Testis (tissue), 2 donors: Measurements from ENCODE around the gene CACNB4.

Experiments
- POLR2A ChIP-seq: fragments of 450-650 bp; IDR thresholded peaks from one replicate; pipeline ENCODE4 v1.6.1; 2017; ENCODE audit warnings: antibody characterized with exemption, mild to moderate bottlenecking, moderate library complexity
- TF ChIP-seq, protein P1 (sequence below), 3 experiments: fragments of 450-650 bp in 2 of 3; fragments of 200-600 bp in 1 of 3; sonication (generic) in 1 of 3; IDR thresholded peaks; one replicate each; pipeline ENCODE4 v1.5.1; 2016 to 2019; ENCODE audit warnings: antibody characterized with exemption in 3 of 3, mild to moderate bottlenecking in 2 of 3, moderate library complexity in 1 of 3

GRCh38 chr2:151799886-151800292 is 299.0 kb downstream of the CACNB4 start:
- TF ChIP-seq, protein P1, sequence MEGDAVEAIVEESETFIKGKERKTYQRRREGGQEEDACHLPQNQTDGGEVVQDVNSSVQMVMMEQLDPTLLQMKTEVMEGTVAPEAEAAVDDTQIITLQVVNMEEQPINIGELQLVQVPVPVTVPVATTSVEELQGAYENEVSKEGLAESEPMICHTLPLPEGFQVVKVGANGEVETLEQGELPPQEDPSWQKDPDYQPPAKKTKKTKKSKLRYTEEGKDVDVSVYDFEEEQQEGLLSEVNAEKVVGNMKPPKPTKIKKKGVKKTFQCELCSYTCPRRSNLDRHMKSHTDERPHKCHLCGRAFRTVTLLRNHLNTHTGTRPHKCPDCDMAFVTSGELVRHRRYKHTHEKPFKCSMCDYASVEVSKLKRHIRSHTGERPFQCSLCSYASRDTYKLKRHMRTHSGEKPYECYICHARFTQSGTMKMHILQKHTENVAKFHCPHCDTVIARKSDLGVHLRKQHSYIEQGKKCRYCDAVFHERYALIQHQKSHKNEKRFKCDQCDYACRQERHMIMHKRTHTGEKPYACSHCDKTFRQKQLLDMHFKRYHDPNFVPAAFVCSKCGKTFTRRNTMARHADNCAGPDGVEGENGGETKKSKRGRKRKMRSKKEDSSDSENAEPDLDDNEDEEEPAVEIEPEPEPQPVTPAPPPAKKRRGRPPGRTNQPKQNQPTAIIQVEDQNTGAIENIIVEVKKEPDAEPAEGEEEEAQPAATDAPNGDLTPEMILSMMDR (IDR thresholded peaks at IDR 0.05), result no peak
- no peak for TF ChIP-seq POLR2A
